MCF 10A (cell line): ENCODE results near the gene ATXN10. TPM values are rescaled to one million over a fixed set of nuclear protein-coding genes. Genes with fewer than 3 reads are reported as not detected.

ENCODE experiments used
- BruUV-seq: library from RNA; stranded (reverse); fragments of 400-500 nt; replicated peaks from 2 replicates; lab custom pipeline; 2021; lab: Mats Ljungman, UMichigan
- CTCF ChIA-PET: fragments of 300-600 bp; sonication (Branson Sonifier 250); formaldehyde crosslinking; extraction: SDS; loops from one replicate; lab custom pipeline; 2021; ENCODE audit warnings: antibody characterized with exemption, inconsistent platforms; lab: Yijun Ruan, JAX
- POLR2A ChIA-PET: fragments of 300-600, 350-650 bp; sonication (Branson Sonifier 250); formaldehyde crosslinking; extraction: SDS; loops from one replicate; lab custom pipeline; 2020; ENCODE audit warnings: antibody characterized with exemption, inconsistent platforms; lab: Yijun Ruan, JAX
- DNase-seq: peaks from one replicate; pipeline ENCODE4 v3.0.0-alpha.2; 2018; ENCODE audit not compliant: unreplicated experiment
- H3K27ac Mint-ChIP-seq: one replicate; pipeline ENCODE4 v1.8.0; 2022; ENCODE audit warnings: mild to moderate bottlenecking, low read depth, mixed read lengths; ENCODE audit not compliant: unreplicated experiment
- H3K27me3 Mint-ChIP-seq: one replicate; pipeline ENCODE4 v1.8.0; 2022; ENCODE audit warnings: mixed read lengths; ENCODE audit not compliant: insufficient read depth, unreplicated experiment
- H3K36me3 Mint-ChIP-seq: one replicate; pipeline ENCODE4 v1.8.0; 2022; ENCODE audit warnings: mild to moderate bottlenecking, moderate library complexity, mixed read lengths; ENCODE audit not compliant: insufficient read depth, unreplicated experiment
- H3K4me1 Mint-ChIP-seq: one replicate; pipeline ENCODE4 v1.8.0; 2022; ENCODE audit warnings: mixed read lengths; ENCODE audit not compliant: insufficient read depth, unreplicated experiment
- H3K4me3 Mint-ChIP-seq: one replicate; pipeline ENCODE4 v1.8.0; 2022; ENCODE audit warnings: mild to moderate bottlenecking, moderate library complexity, mixed read lengths; ENCODE audit not compliant: unreplicated experiment
- H3K9me3 Mint-ChIP-seq: one replicate; pipeline ENCODE4 v1.8.0; 2022; ENCODE audit warnings: mixed read lengths; ENCODE audit not compliant: unreplicated experiment
- intact Hi-C: fragments of 100-400 bp; cut with micrococcal nuclease; formaldehyde crosslinking; loops from 2 replicates; pipeline ENCODE4 v1.14.1; 2022
- total RNA-seq: library from RNA; stranded (reverse); gene quantifications from 2 replicates; pipeline ENCODE4 v1.2.3, GENCODE V29; 2022
- TF ChIP-seq, protein P1 (sequence below): fragments of 200-600 bp; IDR thresholded peaks from one replicate; pipeline ENCODE4 v1.8.0; 2022; ENCODE audit warnings: antibody characterized with exemption, mild to moderate bottlenecking; ENCODE audit not compliant: unreplicated experiment

ATXN10 gene
- total RNA-seq, 1 experiment from 2014 or later = 193 TPM

DNA sequence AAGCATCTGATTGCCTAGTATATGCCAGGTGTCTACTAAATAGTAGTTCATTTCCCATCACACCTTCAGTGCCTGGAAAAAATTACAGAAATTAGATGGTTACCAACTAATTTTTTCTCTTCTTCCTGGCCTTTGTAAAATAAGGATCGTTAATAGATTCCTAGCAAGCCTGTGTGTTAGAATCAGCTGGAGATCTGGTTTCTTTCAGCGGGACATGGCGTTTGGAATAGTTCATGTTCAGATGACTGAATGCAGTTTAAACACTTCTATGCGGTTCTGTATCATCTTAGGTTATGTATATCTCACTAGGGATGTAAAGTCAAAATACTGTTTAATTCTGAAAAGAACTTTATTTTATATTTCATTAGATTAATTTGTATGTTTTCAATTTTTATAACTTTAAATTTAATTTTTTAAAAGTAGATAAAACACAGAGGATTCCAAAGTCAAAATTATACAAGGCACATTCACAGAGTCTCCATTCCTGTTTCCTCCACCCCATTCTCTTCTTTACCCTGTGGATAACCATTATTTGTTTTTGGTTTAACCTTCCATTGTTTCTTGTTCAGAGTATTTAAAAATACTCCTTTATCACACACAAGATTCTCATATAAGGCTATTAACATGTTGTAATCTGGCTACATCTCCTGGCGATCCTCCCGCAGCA lies 132.8 kb downstream of the ATXN10 start:
- ChIA-PET CTCF (interaction anchor here (1.4 kb wide), 1 partner anchor 59 kb away, joined by 4 read pairs; no protein-coding TSS in a partner anchor), POLR2A (interaction anchor here (0.7 to 3.1 kb wide), 2 partner anchors 15 to 19 kb away, joined by 3 to 14 read pairs; no protein-coding TSS in a partner anchor)
- no TSS peak for BruUV-seq
- no peaks in the 10 kb centered on the region for H3K9me3 Mint-ChIP-seq
- H3K4me3 Mint-ChIP-seq = no peak overlapping the region
- intact Hi-C loops = no loop called here
- TF ChIP-seq, protein P1, sequence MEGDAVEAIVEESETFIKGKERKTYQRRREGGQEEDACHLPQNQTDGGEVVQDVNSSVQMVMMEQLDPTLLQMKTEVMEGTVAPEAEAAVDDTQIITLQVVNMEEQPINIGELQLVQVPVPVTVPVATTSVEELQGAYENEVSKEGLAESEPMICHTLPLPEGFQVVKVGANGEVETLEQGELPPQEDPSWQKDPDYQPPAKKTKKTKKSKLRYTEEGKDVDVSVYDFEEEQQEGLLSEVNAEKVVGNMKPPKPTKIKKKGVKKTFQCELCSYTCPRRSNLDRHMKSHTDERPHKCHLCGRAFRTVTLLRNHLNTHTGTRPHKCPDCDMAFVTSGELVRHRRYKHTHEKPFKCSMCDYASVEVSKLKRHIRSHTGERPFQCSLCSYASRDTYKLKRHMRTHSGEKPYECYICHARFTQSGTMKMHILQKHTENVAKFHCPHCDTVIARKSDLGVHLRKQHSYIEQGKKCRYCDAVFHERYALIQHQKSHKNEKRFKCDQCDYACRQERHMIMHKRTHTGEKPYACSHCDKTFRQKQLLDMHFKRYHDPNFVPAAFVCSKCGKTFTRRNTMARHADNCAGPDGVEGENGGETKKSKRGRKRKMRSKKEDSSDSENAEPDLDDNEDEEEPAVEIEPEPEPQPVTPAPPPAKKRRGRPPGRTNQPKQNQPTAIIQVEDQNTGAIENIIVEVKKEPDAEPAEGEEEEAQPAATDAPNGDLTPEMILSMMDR = no peak
- peaks cover 21% of the 10 kb centered on the region for H3K36me3 Mint-ChIP-seq
- no peak for DNase-seq
- peaks cover 32% of the 10 kb centered on the region for H3K4me1 Mint-ChIP-seq
- H3K27me3 Mint-ChIP-seq = no peaks in the 10 kb centered on the region
- peak overlapping the region; percentile 57 for H3K27ac Mint-ChIP-seq

DNA sequence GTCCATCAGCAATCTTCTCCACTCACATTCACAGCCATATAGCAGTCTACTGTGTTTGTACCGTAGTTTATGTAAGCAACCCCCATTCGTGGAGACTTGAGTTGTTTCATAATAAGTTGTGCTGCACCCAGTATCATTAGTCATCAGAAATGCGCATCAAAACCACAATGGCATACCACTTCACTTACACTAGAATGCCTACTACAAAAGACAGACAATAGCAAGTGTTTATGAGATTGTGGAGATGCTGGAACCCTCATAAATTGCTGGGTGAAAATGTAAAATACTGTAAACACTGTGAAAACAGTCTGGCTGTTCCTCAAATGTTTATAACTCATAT lies 133.3 kb downstream of the ATXN10 start:
- TF ChIP-seq, protein P1 = no peak
- Mint-ChIP-seq H3K27me3 (no peaks in the 10 kb centered on the region), H3K4me3 (no peak overlapping the region), H3K4me1 (peaks cover 32% of the 10 kb centered on the region), H3K9me3 (no peaks in the 10 kb centered on the region), H3K36me3 (peaks cover 22% of the 10 kb centered on the region), H3K27ac (peak overlapping the region; percentile 31)
- no TSS peak for BruUV-seq
- peak; percentile 95 for DNase-seq
- POLR2A ChIA-PET = interaction anchor here (0.7 kb wide), 1 partner anchor 16 kb away, joined by 3 read pairs; no protein-coding TSS in a partner anchor
- intact Hi-C loops = loop anchor here (1.0 kb wide), 1 partner anchor 73 kb away; no protein-coding TSS in a partner anchor
- CTCF ChIA-PET = interaction anchor here (1.4 kb wide), 1 partner anchor 58 kb away, joined by 4 read pairs; no protein-coding TSS in a partner anchor

DNA sequence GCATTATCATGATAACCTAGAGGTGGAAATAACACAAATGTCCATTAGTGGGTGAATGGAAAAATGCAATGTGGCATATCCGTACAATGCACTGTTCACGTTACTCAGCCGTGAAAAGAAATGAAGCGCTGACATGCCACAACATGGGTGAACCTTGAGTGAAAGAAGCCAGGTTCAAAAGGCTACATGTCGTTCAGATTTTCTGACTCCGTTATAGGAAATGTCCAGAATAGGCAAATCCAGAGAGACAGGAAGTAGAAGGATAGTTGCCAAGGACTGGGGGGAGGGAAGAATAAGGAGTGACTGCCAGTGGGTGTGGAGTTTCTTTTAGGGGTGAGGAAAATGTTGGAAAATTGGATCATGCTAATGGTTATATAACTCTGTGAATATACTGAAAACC lies 133.8 kb downstream of the ATXN10 start:
- intact Hi-C loops = loop anchor here (1.0 kb wide), 1 partner anchor 73 kb away; no protein-coding TSS in a partner anchor
- Mint-ChIP-seq H3K27ac (peak overlapping the region; percentile 31), H3K27me3 (no peaks in the 10 kb centered on the region), H3K4me1 (peaks cover 32% of the 10 kb centered on the region), H3K4me3 (peak overlapping the region; percentile 53), H3K9me3 (no peaks in the 10 kb centered on the region), H3K36me3 (peaks cover 24% of the 10 kb centered on the region)
- DNase-seq = peak; percentile 56
- ChIA-PET POLR2A (no interaction called here), CTCF (no interaction called here)
- no TSS peak for BruUV-seq
- TF ChIP-seq, protein P1 = no peak

DNA sequence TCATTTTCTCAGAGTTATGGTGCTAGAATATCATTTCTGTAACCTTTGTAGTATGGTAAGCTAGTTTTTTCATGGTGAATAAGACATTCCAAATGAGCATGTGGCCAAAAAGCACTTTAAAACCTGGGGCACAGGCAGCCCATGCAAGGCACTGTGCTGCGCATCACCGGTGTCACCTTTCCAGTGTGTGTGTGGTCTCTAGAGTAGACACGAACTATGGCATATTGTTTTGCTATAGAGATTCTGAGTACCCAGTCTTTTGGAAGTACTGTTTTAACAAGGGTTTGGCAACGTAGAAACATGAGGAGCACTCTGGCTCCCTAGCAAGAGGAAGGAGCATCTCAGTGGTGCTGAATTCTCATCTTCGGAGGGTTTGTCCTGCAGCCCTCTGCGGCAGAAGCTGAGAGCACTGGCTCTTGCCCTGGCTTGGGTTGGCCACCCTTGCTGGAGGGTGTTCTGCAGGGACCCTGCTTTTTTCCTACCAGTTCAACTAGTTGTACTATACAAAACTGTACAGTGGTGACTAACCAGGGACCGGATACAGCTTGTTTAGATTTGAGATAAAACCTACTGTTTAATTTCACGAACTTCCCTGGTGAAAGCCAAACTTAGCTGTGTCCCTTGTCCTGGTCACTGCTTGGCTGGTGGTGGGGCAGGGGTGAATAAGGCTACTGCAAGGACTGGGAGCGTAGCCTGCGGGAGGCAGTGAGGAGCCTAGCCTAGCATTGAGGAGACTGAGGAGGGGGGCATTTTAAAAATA lies 135.7 kb downstream of the ATXN10 start:
- DNase-seq = no peak
- H3K4me3 Mint-ChIP-seq = no peak overlapping the region
- H3K27me3 Mint-ChIP-seq = no peaks in the 10 kb centered on the region
- ChIA-PET POLR2A (no interaction called here), CTCF (interaction anchor here (1.6 kb wide), 1 partner anchor 75 kb away, joined by 3 read pairs; no protein-coding TSS in a partner anchor)
- peaks cover 32% of the 10 kb centered on the region for H3K4me1 Mint-ChIP-seq
- TF ChIP-seq, protein P1 = no peak
- H3K9me3 Mint-ChIP-seq = no peaks in the 10 kb centered on the region
- intact Hi-C loops = no loop called here
- peak overlapping the region; percentile 41 for H3K27ac Mint-ChIP-seq
- H3K36me3 Mint-ChIP-seq = peaks cover 38% of the 10 kb centered on the region
- BruUV-seq = no TSS peak
